ENCODE data around the gene RAB33B. TPM values are rescaled to one million over a fixed set of nuclear protein-coding genes. Genes with fewer than 3 reads are reported as not detected.
"Not testable (repeated sequence)": the region's sequence is repeated elsewhere in the genome, so short reads cannot be mapped to it uniquely, and the experiment has no call there.

The RAB33B gene
- total RNA-seq, 1 donor from 2014 or later, result 14.4 TPM

DNA sequence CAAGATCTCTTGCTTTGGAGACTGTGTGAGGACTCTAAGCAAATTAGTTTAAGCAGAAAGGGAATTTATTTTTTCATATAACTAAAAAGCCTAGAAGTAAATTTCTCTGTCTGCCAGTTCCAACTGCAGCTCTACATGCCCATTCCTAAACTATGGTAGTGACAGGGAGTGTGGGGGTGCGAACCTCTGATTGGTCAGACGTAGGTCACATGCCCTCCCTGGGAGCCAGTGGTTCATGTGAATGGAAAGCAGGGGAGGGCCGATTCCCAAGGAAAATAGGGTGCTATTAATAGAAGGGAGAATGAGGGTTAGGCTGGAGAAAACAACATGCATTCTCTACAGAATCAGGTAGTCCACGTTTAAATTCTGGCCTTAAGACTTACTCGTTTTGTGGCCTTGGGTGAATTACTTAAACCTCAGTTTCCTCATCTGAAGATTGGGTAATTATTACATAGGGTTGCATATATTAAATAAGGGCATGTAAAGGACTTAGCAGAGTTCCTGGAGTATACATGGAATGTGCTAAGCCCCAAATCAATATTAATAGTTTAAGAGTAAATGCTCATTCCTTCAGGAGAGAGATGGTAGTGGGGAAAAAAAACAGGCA lies 7.2 kb downstream of the RAB33B start:
- H3K4me1 ChIP-seq, result peaks cover 7% of the 10 kb centered on the region
- no peak for DNase-seq (ENCODE audit: low spot score)
- no peaks in the 10 kb centered on the region for H3F3A ChIP-seq (ENCODE audit: low read depth)
- Mint-ChIP-seq H3K4me1 (peaks cover 3% of the 10 kb centered on the region), H3K27me3 (ENCODE audit: insufficient read depth, low read depth) (peaks cover 2% of the 10 kb centered on the region), H3K36me3 (peaks cover 8% of the 10 kb centered on the region), H3K9me3 (no peaks in the 10 kb centered on the region), H3K4me3 (no peak overlapping the region), H3K27ac (no peak overlapping the region)
- H3K4me3 ChIP-seq, result no peak overlapping the region
- H3K79me2 ChIP-seq (ENCODE audit: low read depth), result peaks cover 82% of the 10 kb centered on the region
- no peak overlapping the region for H3K27ac ChIP-seq
- H3K9me3 ChIP-seq (ENCODE audit: low read depth), result no peaks in the 10 kb centered on the region
- no peaks in the 10 kb centered on the region for H3K36me3 ChIP-seq
- peaks cover 8% of the 10 kb centered on the region for H4K20me1 ChIP-seq (ENCODE audit: low read depth)
- no peak for TF ChIP-seq EZH2 (IDR thresholded peaks at IDR 0.05)
- TF ChIP-seq, protein P1, sequence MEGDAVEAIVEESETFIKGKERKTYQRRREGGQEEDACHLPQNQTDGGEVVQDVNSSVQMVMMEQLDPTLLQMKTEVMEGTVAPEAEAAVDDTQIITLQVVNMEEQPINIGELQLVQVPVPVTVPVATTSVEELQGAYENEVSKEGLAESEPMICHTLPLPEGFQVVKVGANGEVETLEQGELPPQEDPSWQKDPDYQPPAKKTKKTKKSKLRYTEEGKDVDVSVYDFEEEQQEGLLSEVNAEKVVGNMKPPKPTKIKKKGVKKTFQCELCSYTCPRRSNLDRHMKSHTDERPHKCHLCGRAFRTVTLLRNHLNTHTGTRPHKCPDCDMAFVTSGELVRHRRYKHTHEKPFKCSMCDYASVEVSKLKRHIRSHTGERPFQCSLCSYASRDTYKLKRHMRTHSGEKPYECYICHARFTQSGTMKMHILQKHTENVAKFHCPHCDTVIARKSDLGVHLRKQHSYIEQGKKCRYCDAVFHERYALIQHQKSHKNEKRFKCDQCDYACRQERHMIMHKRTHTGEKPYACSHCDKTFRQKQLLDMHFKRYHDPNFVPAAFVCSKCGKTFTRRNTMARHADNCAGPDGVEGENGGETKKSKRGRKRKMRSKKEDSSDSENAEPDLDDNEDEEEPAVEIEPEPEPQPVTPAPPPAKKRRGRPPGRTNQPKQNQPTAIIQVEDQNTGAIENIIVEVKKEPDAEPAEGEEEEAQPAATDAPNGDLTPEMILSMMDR (IDR thresholded peaks at IDR 0.05), result no peak
- TF ChIP-seq EZH2phosphoT487 (IDR thresholded peaks at IDR 0.05), result no peak
- no peaks in the 10 kb centered on the region for H3K27me3 ChIP-seq
- H2AFZ ChIP-seq (replicated peaks), result no peak overlapping the region
- H3K4me2 ChIP-seq, result no peak overlapping the region
- H3K9ac ChIP-seq, result no peak overlapping the region

DNA sequence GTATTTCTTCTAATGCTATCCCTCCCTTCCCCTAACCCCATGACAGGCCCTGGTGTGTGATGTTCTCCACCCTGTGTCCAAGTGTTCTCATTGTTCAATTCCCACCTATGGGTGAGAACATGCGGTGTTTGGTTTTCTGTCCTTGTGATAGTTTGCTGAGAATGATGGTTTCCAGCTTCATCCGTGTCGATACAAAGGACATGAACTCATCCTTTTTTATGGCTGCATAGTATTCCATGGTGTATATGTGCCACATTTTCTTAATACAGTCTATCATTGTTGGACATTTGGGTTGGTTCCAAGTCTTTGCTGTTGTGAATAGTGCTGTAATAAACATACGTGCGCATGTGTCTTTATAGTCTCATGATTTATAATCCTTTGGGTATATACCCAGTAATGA lies 10.6 kb downstream of the RAB33B start:
- not testable (repeated sequence) for H3K4me2 ChIP-seq; H3K4me1 ChIP-seq; H3K4me3 Mint-ChIP-seq; H3K4me3 ChIP-seq; H2AFZ ChIP-seq (replicated peaks); H3K27me3 Mint-ChIP-seq (ENCODE audit: insufficient read depth, low read depth); H3K9ac ChIP-seq; H3K27ac ChIP-seq; H3K9me3 ChIP-seq (ENCODE audit: low read depth); H3K27ac Mint-ChIP-seq; H3F3A ChIP-seq (ENCODE audit: low read depth); H4K20me1 ChIP-seq (ENCODE audit: low read depth); H3K4me1 Mint-ChIP-seq; DNase-seq (ENCODE audit: low spot score); H3K36me3 Mint-ChIP-seq; H3K27me3 ChIP-seq
- H3K9me3 Mint-ChIP-seq, result peaks cover 13% of the 10 kb centered on the region
- Histone ChIP-seq H3K36me3 (peaks cover 10% of the 10 kb centered on the region), H3K79me2 (ENCODE audit: low read depth) (peaks cover 76% of the 10 kb centered on the region)

GRCh38 chr4:139465922-139466321 lies 12.0 kb downstream of the RAB33B start:
- Histone ChIP-seq H3K79me2 (ENCODE audit: low read depth) (peaks cover 65% of the 10 kb centered on the region), H4K20me1 (ENCODE audit: low read depth) (no peaks in the 10 kb centered on the region)

DNA sequence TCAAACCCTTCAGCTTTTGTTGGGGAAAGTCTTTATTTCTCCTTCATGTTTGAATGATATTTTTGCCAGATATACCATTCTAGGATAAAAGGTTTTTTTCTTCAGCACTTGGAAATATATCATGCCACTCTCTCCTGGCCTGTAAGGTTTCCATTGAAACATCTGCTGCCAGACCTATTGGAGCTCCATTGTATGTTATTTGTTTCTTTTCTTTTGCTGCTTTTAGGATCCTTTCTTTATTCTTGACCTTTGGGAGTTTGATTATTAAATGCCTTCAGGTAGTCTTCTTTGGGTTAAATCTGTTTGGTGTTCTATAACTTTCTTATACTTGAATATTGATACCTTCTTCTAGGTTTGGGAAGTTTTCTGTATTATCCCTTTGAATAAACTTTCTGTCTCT lies 14.8 kb downstream of the RAB33B start:
- H3K27ac Mint-ChIP-seq, H3K4me1 ChIP-seq: not testable (repeated sequence)
- peaks cover 50% of the 10 kb centered on the region for H3K79me2 ChIP-seq (ENCODE audit: low read depth)

More at GRCh38 chr4:139465922-139466321, 12.0 kb downstream of the RAB33B start:
- Histone ChIP-seq H3F3A (ENCODE audit: low read depth) (no peaks in the 10 kb centered on the region), H3K36me3 (peaks cover 10% of the 10 kb centered on the region), H3K9me3 (ENCODE audit: low read depth) (no peaks in the 10 kb centered on the region), H3K4me1 (no peaks in the 10 kb centered on the region), H2AFZ (replicated peaks) (no peak overlapping the region), H3K27ac (no peak overlapping the region), H3K4me3 (no peak overlapping the region), H3K9ac (no peak overlapping the region), H3K27me3 (no peaks in the 10 kb centered on the region), H3K4me2 (no peak overlapping the region)
- no peak overlapping the region for H3K4me3 Mint-ChIP-seq
- H3K4me1 Mint-ChIP-seq, result no peaks in the 10 kb centered on the region
- no peak overlapping the region for H3K27ac Mint-ChIP-seq
- H3K27me3 Mint-ChIP-seq (ENCODE audit: insufficient read depth, low read depth), result peaks cover 6% of the 10 kb centered on the region
- H3K36me3 Mint-ChIP-seq, result peaks cover 10% of the 10 kb centered on the region
- peaks cover 18% of the 10 kb centered on the region for H3K9me3 Mint-ChIP-seq
- TF ChIP-seq EZH2 (IDR thresholded peaks at IDR 0.05) (no peak), EZH2phosphoT487 (IDR thresholded peaks at IDR 0.05) (no peak)
- TF ChIP-seq, protein P1 (IDR thresholded peaks at IDR 0.05), result no peak
- no peak for DNase-seq (ENCODE audit: low spot score)

More for the DNA sequence above, 14.8 kb downstream of the RAB33B start:
- H3K4me3 ChIP-seq; DNase-seq (ENCODE audit: low spot score); H3K4me2 ChIP-seq; H3K4me1 Mint-ChIP-seq; H3K27ac ChIP-seq; H3K27me3 ChIP-seq; H4K20me1 ChIP-seq (ENCODE audit: low read depth); H3K9me3 ChIP-seq (ENCODE audit: low read depth); H3K9ac ChIP-seq; H2AFZ ChIP-seq (replicated peaks); H3F3A ChIP-seq (ENCODE audit: low read depth); H3K27me3 Mint-ChIP-seq (ENCODE audit: insufficient read depth, low read depth); H3K4me3 Mint-ChIP-seq: not testable (repeated sequence)
- peaks cover 10% of the 10 kb centered on the region for H3K36me3 ChIP-seq
- H3K9me3 Mint-ChIP-seq, result peaks cover 29% of the 10 kb centered on the region
- peaks cover 19% of the 10 kb centered on the region for H3K36me3 Mint-ChIP-seq
